HG03103 (cell line): ENCODE results near the gene SLC23A2.

Source experiments
- ATAC-seq: cut with Tn5 transposase; IDR thresholded peaks from one replicate; pipeline ENCODE4 v1.9.1; 2021; ENCODE audit warnings: low read depth; ENCODE audit not compliant: unreplicated experiment

SLC23A2 gene

GRCh38 chr20:4912380-4913142, 88.7 kb downstream of the SLC23A2 start:
- no peak for ATAC-seq

- ATAC-seq: no peak
Observed at GRCh38 chr20:4910951-4911350, 90.4 kb downstream of the SLC23A2 start.

GRCh38 chr20:4905613-4906012, 95.7 kb downstream of the SLC23A2 start:
- ATAC-seq: no peak

- no peak for ATAC-seq
Observed at GRCh38 chr20:4905195-4905594, 96.1 kb downstream of the SLC23A2 start.

- no peak for ATAC-seq
Observed at GRCh38 chr20:4904127-4904860, 97.0 kb downstream of the SLC23A2 start.

GRCh38 chr20:4902788-4903187, 98.5 kb downstream of the SLC23A2 start:
- no peak for ATAC-seq

GRCh38 chr20:4901031-4901818, 100.1 kb downstream of the SLC23A2 start:
- no peak for ATAC-seq

- no peak for ATAC-seq
Observed at GRCh38 chr20:4898282-4899244, 102.7 kb downstream of the SLC23A2 start.

- ATAC-seq: no peak
Observed at GRCh38 chr20:4897600-4897999, 103.7 kb downstream of the SLC23A2 start.

GRCh38 chr20:4896971-4897497, 104.3 kb downstream of the SLC23A2 start:
- ATAC-seq: no peak

- ATAC-seq: no peak
Observed at GRCh38 chr20:4896119-4896702, 105.1 kb downstream of the SLC23A2 start.

- ATAC-seq: no peak
Observed at GRCh38 chr20:4894981-4895381, 106.3 kb downstream of the SLC23A2 start.

- ATAC-seq: no peak
Observed at GRCh38 chr20:4894409-4894808, 106.9 kb downstream of the SLC23A2 start.

- no peak for ATAC-seq
Observed at GRCh38 chr20:4893709-4894108, 107.6 kb downstream of the SLC23A2 start.

GRCh38 chr20:4891997-4892396, 109.3 kb downstream of the SLC23A2 start:
- no peak for ATAC-seq

GRCh38 chr20:4891190-4891763, 110.0 kb downstream of the SLC23A2 start:
- no peak for ATAC-seq

- no peak for ATAC-seq
Observed at GRCh38 chr20:4889446-4889845, 111.9 kb downstream of the SLC23A2 start.

GRCh38 chr20:4887586-4887985, 113.7 kb downstream of the SLC23A2 start:
- no peak for ATAC-seq
